Spinal cord (tissue), 10 donors: Measurements from ENCODE around the gene PRKAG3. TPM values are rescaled to one million over a fixed set of nuclear protein-coding genes. Genes with fewer than 3 reads are reported as not detected.

Source experiments
- DNase-seq, 6 donors: peaks; one replicate each; pipeline versions ENCODE4 v3.0.0 to v3.0.0-alpha.2; 2013 to 2015; ENCODE audit warnings: low spot score in 6 of 6, low read depth in 4 of 6
- H3K27ac ChIP-seq: one replicate; pipeline ENCODE4 v1.5.1; 2013; ENCODE audit warnings: low read depth, low read length, control low read depth
- H3K27me3 ChIP-seq: one replicate; pipeline ENCODE4 v1.6.1; 2013; ENCODE audit warnings: low read length; ENCODE audit not compliant: control insufficient read depth, insufficient read depth
- H3K36me3 ChIP-seq: one replicate; pipeline ENCODE4 v1.6.1; 2013; ENCODE audit warnings: low read length; ENCODE audit not compliant: control insufficient read depth, insufficient read depth
- H3K4me1 ChIP-seq: one replicate; pipeline ENCODE4 v1.6.1; 2013; ENCODE audit warnings: low read length; ENCODE audit not compliant: control insufficient read depth, insufficient read depth
- H3K4me3 ChIP-seq: one replicate; pipeline ENCODE4 v1.5.1; 2013; ENCODE audit warnings: low read depth, low read length, control low read depth
- H3K9me3 ChIP-seq: one replicate; pipeline ENCODE4 v1.6.1; 2013; ENCODE audit warnings: low read length; ENCODE audit not compliant: control insufficient read depth, insufficient read depth
- WGBS: methylation state at CpG from one replicate; pipeline ENCODE4 v1.1.5; 2013; ENCODE audit warnings: missing lambda C conversion rate; ENCODE audit not compliant: insufficient coverage; 5-methylcytosine and 5-hydroxymethylcytosine counted together
- polyA plus RNA-seq, 2 donors: library from polyadenylated mRNA; unstranded; fragments of 120-200 nt; gene quantifications; one replicate each; pipeline ENCODE4 v1.2.1, GENCODE V29; 2013; ENCODE audit not compliant: insufficient read length in 2 of 2
- total RNA-seq, 2 donors: library from RNA; depleted of rRNA in 1 of 2; stranded (reverse); fragments of 120-200 nt in 1 of 2; fragments of >200 nt in 1 of 2; gene quantifications; one replicate each; pipeline versions ENCODE4 v1.2.3 to v1.2.4, GENCODE V29; 2013 to 2014
- donor health status: healthy.

Gene PRKAG3
- total and polyA plus RNA-seq, 4 donors, result 0.06 to 0.23 TPM; not detected in 2

- H3K4me3 ChIP-seq, result no peak overlapping the region
- peaks cover 4% of the 10 kb centered on the region for H3K27me3 ChIP-seq
- H3K9me3 ChIP-seq, result no peaks in the 10 kb centered on the region
- no peaks in the 10 kb centered on the region for H3K36me3 ChIP-seq
- no peak overlapping the region for H3K27ac ChIP-seq
- no peak for DNase-seq
- WGBS, result no CpG with 5 or more reads among the region's 3 CpGs
- no peaks in the 10 kb centered on the region for H3K4me1 ChIP-seq
Measured at GRCh38 chr2:218830526-218831306, 887 bp downstream of the PRKAG3 start.

GRCh38 chr2:218829868-218830451 is 1.6 kb downstream of the PRKAG3 start:
- Histone ChIP-seq H3K36me3 (no peaks in the 10 kb centered on the region), H3K27ac (no peak overlapping the region), H3K4me1 (no peaks in the 10 kb centered on the region), H3K4me3 (no peak overlapping the region), H3K9me3 (no peaks in the 10 kb centered on the region), H3K27me3 (peaks cover 4% of the 10 kb centered on the region)
- peak in 1 of 6 donors; percentile 39 for DNase-seq
- 76% methylated on average over 13 of the region's 17 CpGs for WGBS

- no CpG with 5 or more reads among the region's 4 CpGs for WGBS
- Histone ChIP-seq H3K36me3 (no peaks in the 10 kb centered on the region), H3K4me1 (no peaks in the 10 kb centered on the region), H3K4me3 (no peak overlapping the region), H3K27ac (no peak overlapping the region), H3K27me3 (peaks cover 4% of the 10 kb centered on the region), H3K9me3 (no peaks in the 10 kb centered on the region)
- DNase-seq, result no peak
Measured at GRCh38 chr2:218828477-218828778, 3.2 kb downstream of the PRKAG3 start.

- H3K4me3 ChIP-seq, result no peak overlapping the region
- 76% methylated on average over 11 of the region's 14 CpGs for WGBS
- DNase-seq, result no peak
- no peaks in the 10 kb centered on the region for H3K4me1 ChIP-seq
- H3K27me3 ChIP-seq, result peaks cover under 1% of the 10 kb centered on the region
- no peaks in the 10 kb centered on the region for H3K36me3 ChIP-seq
- H3K27ac ChIP-seq, result no peak overlapping the region
- H3K9me3 ChIP-seq, result no peaks in the 10 kb centered on the region
Measured at GRCh38 chr2:218827701-218828476, 3.7 kb downstream of the PRKAG3 start.

GRCh38 chr2:218826791-218827190 is 4.8 kb downstream of the PRKAG3 start:
- Histone ChIP-seq H3K9me3 (no peaks in the 10 kb centered on the region), H3K4me1 (no peaks in the 10 kb centered on the region), H3K27ac (no peak overlapping the region), H3K27me3 (no peaks in the 10 kb centered on the region), H3K36me3 (no peaks in the 10 kb centered on the region), H3K4me3 (no peak overlapping the region)
- no peak for DNase-seq
- WGBS, result 87% methylated on average over 9 of the region's 10 CpGs

- WGBS, result 83% methylated on average over 4 of the region's 7 CpGs
- DNase-seq, result no peak
Measured at GRCh38 chr2:218824004-218824403, 7.6 kb downstream of the PRKAG3 start.

GRCh38 chr2:218823196-218823855 is 8.3 kb downstream of the PRKAG3 start:
- Histone ChIP-seq H3K36me3 (no peaks in the 10 kb centered on the region), H3K9me3 (no peaks in the 10 kb centered on the region), H3K27me3 (no peaks in the 10 kb centered on the region), H3K4me3 (no peak overlapping the region), H3K27ac (no peak overlapping the region), H3K4me1 (no peaks in the 10 kb centered on the region)
- DNase-seq, result no peak
- 85% methylated on average over 8 of the region's 9 CpGs for WGBS

More at GRCh38 chr2:218824004-218824403, 7.6 kb downstream of the PRKAG3 start:
- Histone ChIP-seq H3K4me1 (no peaks in the 10 kb centered on the region), H3K36me3 (no peaks in the 10 kb centered on the region), H3K9me3 (no peaks in the 10 kb centered on the region), H3K27me3 (no peaks in the 10 kb centered on the region), H3K27ac (no peak overlapping the region), H3K4me3 (no peak overlapping the region)

GRCh38 chr2:218822622-218823021 is 9.0 kb downstream of the PRKAG3 start:
- Histone ChIP-seq H3K36me3 (no peaks in the 10 kb centered on the region), H3K27me3 (no peaks in the 10 kb centered on the region), H3K27ac (no peak overlapping the region), H3K4me1 (no peaks in the 10 kb centered on the region), H3K4me3 (no peak overlapping the region), H3K9me3 (no peaks in the 10 kb centered on the region)
- WGBS, result 65% methylated on average over 6 of the region's 7 CpGs
- no peak for DNase-seq

- Histone ChIP-seq H3K4me3 (no peak overlapping the region), H3K4me1 (no peaks in the 10 kb centered on the region), H3K9me3 (no peaks in the 10 kb centered on the region), H3K27ac (no peak overlapping the region), H3K27me3 (no peaks in the 10 kb centered on the region), H3K36me3 (no peaks in the 10 kb centered on the region)
- DNase-seq, result no peak
- WGBS, result 91% methylated on average over 7 of the region's 9 CpGs
Measured at GRCh38 chr2:218821605-218822211, 9.9 kb downstream of the PRKAG3 start.
